Esophagus (tissue), 2 donors: ENCODE results near the gene DYDC1. TPM values are rescaled to one million over a fixed set of nuclear protein-coding genes. Genes with fewer than 3 reads are reported as not detected.
A peak's percentile ranks its signal among the peaks of the same experiment; 100 is the strongest.

Experiments used
- H3K27ac ChIP-seq, 2 donors: one replicate each; pipeline ENCODE4 v1.5.1; 2013; ENCODE audit warnings: low read depth in 2 of 2, mild to moderate bottlenecking in 2 of 2, inconsistent platforms in 1 of 2, low read length in 1 of 2, moderate library complexity in 1 of 2
- H3K27me3 ChIP-seq, 2 donors: one replicate each; pipeline ENCODE4 v1.6.1; 2013; ENCODE audit warnings: low read length in 2 of 2, control low read depth in 1 of 2, mild to moderate bottlenecking in 1 of 2; ENCODE audit not compliant: insufficient read depth in 2 of 2, control insufficient read depth in 1 of 2
- H3K36me3 ChIP-seq, 2 donors: one replicate each; pipeline ENCODE4 v1.6.1; 2013; ENCODE audit warnings: low read length in 1 of 2; ENCODE audit not compliant: control insufficient read depth in 2 of 2, insufficient read depth in 2 of 2
- H3K4me1 ChIP-seq, 2 donors: one replicate each; pipeline ENCODE4 v1.6.1; 2013; ENCODE audit warnings: low read length in 1 of 2; ENCODE audit not compliant: control insufficient read depth in 2 of 2, insufficient read depth in 2 of 2
- H3K4me3 ChIP-seq, 2 donors: one replicate each; pipeline ENCODE4 v1.5.1; 2013; ENCODE audit warnings: low read length in 2 of 2, mild to moderate bottlenecking in 2 of 2, low read depth in 1 of 2, moderate library complexity in 1 of 2
- H3K9me3 ChIP-seq, 2 donors: one replicate each; pipeline ENCODE4 v1.6.1; 2013; ENCODE audit warnings: mild to moderate bottlenecking in 2 of 2, low read depth in 1 of 2, low read length in 1 of 2, moderate library complexity in 1 of 2; ENCODE audit not compliant: control insufficient read depth in 2 of 2, insufficient read depth in 1 of 2
- WGBS, 2 donors: extraction: QIAGEN DNeasy Blood & Tissue Kit; methylation state at CpG; one replicate each; pipeline ENCODE4 v1.1.7; 2013; 5-methylcytosine and 5-hydroxymethylcytosine counted together
- polyA plus RNA-seq, 2 donors: library from polyadenylated mRNA; stranded (reverse); fragments of 200-250 nt; gene quantifications; one replicate each; pipeline ENCODE4 v1.2.3, GENCODE V29; 2013
- donor health status: healthy with polysubstance abuse.
- donor health status: Bipolar disorder and iron deficiency.

DYDC1 gene
- polyA plus RNA-seq, 2 donors: not detected

DNA sequence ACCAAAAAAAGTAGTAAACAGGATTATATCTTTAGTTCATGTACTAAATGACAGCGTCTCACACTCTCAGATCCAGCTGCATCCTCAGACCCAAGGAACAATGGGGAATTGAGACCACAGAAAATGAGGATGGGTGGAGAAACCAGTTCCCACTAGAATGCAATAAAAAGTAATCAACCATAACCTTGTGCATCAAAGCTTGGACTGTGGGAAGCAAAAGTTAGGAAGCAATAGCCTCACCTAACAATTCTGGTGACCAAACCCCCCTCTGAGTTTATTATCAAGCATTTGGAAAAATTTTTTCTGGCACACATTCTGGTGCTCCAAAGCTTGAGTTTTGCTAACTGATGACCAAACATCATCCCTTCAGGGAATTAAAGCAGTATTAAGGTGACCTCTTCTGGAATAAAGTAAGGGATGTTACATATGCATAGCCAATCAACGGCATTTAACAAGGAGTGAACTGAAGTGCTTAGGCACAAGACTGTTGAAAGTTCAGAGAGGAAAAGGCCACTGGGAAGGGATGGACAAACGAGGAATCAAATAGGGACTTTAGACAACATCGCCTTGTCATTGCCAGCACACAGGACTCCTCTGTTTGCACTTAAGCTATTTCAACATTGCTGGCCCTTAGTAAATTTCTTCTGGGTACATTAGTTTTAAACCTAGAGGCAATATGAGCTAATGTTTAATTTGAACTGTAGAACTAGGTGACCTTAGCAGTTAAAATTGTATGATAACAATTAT, 65.9 kb downstream of the DYDC1 start:
- no peak overlapping the region for H3K27ac ChIP-seq
- H3K36me3 ChIP-seq: no peaks in the 10 kb centered on the region
- 61 to 79% methylated on average over 4 of the region's 4 CpGs for WGBS, 2 donors
- no peaks in the 10 kb centered on the region for H3K9me3 ChIP-seq
- no peaks in the 10 kb centered on the region for H3K4me1 ChIP-seq
- no peak overlapping the region for H3K4me3 ChIP-seq
- H3K27me3 ChIP-seq: no peaks in the 10 kb centered on the region

DNA sequence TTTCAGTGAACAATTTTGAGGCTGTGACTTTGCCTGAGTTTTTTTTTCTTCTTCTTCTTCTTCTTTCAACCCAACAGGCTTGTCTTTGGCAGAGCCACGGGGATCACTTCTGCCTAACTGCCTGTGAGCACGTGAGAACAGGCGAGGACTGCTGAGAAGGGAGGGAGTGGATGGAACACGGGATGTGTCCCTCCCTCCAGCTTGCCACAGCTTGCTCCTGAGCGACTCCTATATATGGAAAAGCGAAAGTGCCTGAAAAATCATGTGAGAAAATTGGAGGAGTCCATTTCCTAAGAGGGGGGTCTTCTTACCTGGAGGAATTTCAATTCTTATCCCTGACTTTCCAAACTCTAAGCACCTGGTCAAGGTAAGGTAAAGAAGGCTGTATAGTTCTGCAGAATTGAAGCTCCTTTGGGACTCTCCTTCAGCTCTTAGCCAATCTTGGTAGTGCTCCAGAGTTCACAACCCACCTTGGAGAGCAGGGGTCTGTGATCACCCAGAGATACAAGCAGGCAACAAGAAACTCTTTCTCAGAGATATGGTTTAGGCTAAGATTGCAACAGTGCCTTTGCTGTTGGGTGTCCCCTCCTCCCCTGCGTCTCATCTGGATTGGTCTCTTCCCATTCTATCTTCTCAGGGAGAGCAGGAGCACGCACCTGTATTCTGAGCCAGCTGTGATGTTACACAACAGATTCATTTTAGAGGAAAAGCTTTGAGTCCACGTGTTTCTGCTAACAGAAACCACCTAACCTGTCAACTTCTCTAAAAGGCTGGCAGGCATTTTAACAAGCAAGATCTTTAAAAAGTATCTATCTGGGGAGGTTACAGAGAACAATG, 66.9 kb downstream of the DYDC1 start, which contains the start of gene MAT1A:
MAT1A (minus strand) TSS at position 208 of the 837 bp plus-strand sequence. CDS start 235 bp downstream, outside the sequence.
- Histone ChIP-seq H3K36me3 (no peaks in the 10 kb centered on the region), H3K4me1 (no peaks in the 10 kb centered on the region), H3K4me3 (no peak within 1 kb of the TSS), H3K27ac (peak within 1 kb of the TSS; percentile 46 to 60), H3K27me3 (no peaks in the 10 kb centered on the region), H3K9me3 (no peaks in the 10 kb centered on the region)
- 16 to 22% methylated on average over 9 of the region's 9 CpGs for WGBS, 2 donors

DNA sequence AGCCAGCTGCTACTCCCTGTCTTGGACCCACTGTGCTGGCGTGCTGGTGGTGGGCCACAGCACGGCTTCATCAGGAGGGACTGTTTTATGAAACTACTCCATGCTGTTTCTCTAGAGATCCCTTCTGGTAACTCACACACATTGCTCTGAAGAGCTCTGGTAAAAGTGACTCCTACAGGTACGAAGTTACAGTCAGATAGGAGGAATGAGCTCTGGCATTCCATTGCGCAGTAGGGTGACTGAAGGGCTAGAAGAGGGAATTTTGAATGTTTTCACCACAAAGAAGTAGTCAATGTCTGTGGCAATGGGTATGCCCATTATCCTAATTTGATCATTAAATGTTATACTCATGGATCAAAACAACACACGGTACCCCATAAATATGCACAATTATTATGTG, 67.7 kb downstream of the DYDC1 start:
- no peak overlapping the region for H3K4me3 ChIP-seq
- peaks cover 0 to 2% of the 10 kb centered on the region in 2 donors for H3K4me1 ChIP-seq
- no peak overlapping the region for H3K27ac ChIP-seq
- no peaks in the 10 kb centered on the region for H3K27me3 ChIP-seq
- H3K36me3 ChIP-seq: no peaks in the 10 kb centered on the region
- 88 to 94% methylated on average over 5 of the region's 5 CpGs for WGBS, 2 donors
- no peaks in the 10 kb centered on the region for H3K9me3 ChIP-seq

Other genes with a start within 250 kb of the DYDC1 start
- gene PLAC9, start 224.0 kb downstream of the DYDC1 start, polyA plus RNA-seq: 1 to 10 TPM; 5.5 to 5.8 TPM
- 100 to 1,000 TPM; 155 to 287 TPM for gene ANXA11, start 151.2 kb downstream of the DYDC1 start, polyA plus RNA-seq
- under 1 TPM; 0.14 to 0.22 TPM for gene MAT1A, start 67.1 kb downstream of the DYDC1 start, polyA plus RNA-seq
- under 1 TPM; 0.34 to 0.77 TPM for gene DYDC2, start within 50 bp of the DYDC1 start, polyA plus RNA-seq
- gene PRXL2A, start 51.8 kb upstream of the DYDC1 start, polyA plus RNA-seq: 10 to 100 TPM; 47.3 to 87.9 TPM
- gene TSPAN14, start 97.6 kb upstream of the DYDC1 start, polyA plus RNA-seq: 10 to 100 TPM; 50.6 to 63.2 TPM
- under 1 TPM in 1 of 2 donors, not detected in 1; 0.02 TPM for gene SH2D4B, start 181.1 kb upstream of the DYDC1 start, polyA plus RNA-seq